Kidney (tissue), 14 donors: Measurements from ENCODE around the gene GJB2. TPM values are rescaled to one million over a fixed set of nuclear protein-coding genes. Genes with fewer than 3 reads are reported as not detected.
A peak's percentile ranks its signal among the peaks of the same experiment; 100 is the strongest.

Experiments
- DNase-seq, 5 donors: peaks; one replicate each; pipeline ENCODE4 v3.0.0-alpha.2; 2013 to 2020
- FAIRE-seq: peaks from 2 replicates; lab custom pipeline; 2012; peaks lifted over from hg19 to GRCh38; lab: Jason Lieb, UNC
- H3K27ac ChIP-seq, 2 donors: one replicate each; pipeline ENCODE4 v1.7.0; 2013; ENCODE audit warnings: low read depth in 2 of 2, low read length in 2 of 2, inconsistent platforms in 1 of 2
- H3K27me3 ChIP-seq: one replicate; pipeline ENCODE4 v1.7.1; 2013; ENCODE audit warnings: low read length, inconsistent platforms; ENCODE audit not compliant: control insufficient read depth, insufficient read depth
- H3K36me3 ChIP-seq, 3 donors: one replicate each; pipeline versions ENCODE4 v1.7.0 to v1.7.1; 2013; ENCODE audit warnings: low read length in 3 of 3, control low read depth in 1 of 3, inconsistent platforms in 1 of 3; ENCODE audit not compliant: insufficient read depth in 3 of 3, control insufficient read depth in 2 of 3
- H3K4me1 ChIP-seq, 3 donors: one replicate each; pipeline versions ENCODE4 v1.7.0 to v1.7.1; 2013; ENCODE audit warnings: low read length in 3 of 3, inconsistent platforms in 1 of 3, low read depth in 1 of 3; ENCODE audit not compliant: control insufficient read depth in 2 of 3, insufficient read depth in 2 of 3
- H3K4me3 ChIP-seq, 3 donors: one replicate each; pipeline versions ENCODE4 v1.7.0 to v1.8.1; 2013; ENCODE audit warnings: low read length in 3 of 3, control low read depth in 1 of 3, inconsistent platforms in 1 of 3
- H3K9ac ChIP-seq, 3 donors: one replicate each; pipeline versions ENCODE4 v1.7.0 to v1.7.1; 2013; ENCODE audit warnings: low read length in 3 of 3, control low read depth in 1 of 3, inconsistent platforms in 1 of 3
- H3K9me3 ChIP-seq, 3 donors: one replicate each; pipeline versions ENCODE4 v1.7.0 to v1.7.1; 2013; ENCODE audit warnings: low read length in 3 of 3, control low read depth in 1 of 3, inconsistent platforms in 1 of 3; ENCODE audit not compliant: control insufficient read depth in 2 of 3, insufficient read depth in 1 of 3
- intact Hi-C: fragments of 100-400 bp; cut with DNase I; formaldehyde crosslinking; loops from one replicate; pipeline ENCODE4 v1.11.1; 2022
- polyA plus RNA-seq: library from polyadenylated mRNA; stranded (reverse); fragments of 350-450 nt; fragmentation: Illumina TruSeq; extraction: RNeasy Lipid Tissue Mini Kit (QIAGEN cat#74804); gene quantifications from one replicate; pipeline ENCODE4 v1.2.3, GENCODE V29; 2014; ENCODE audit warnings: low read depth, low replicate concordance; ENCODE audit not compliant: insufficient read depth
- total RNA-seq: library from RNA; stranded (reverse); fragmentation: NEBNext Ultra II Directional; extraction: Animal tissue kit (Norgen Biotek cat#: 25700); gene quantifications from one replicate; pipeline ENCODE4 v1.2.1, GENCODE V29; 2021
- TF ChIP-seq, protein P1 (sequence below): IDR thresholded peaks from 3 replicates; pipeline ENCODE4 v1.5.1; 2012; ENCODE audit warnings: mild to moderate bottlenecking, moderate library complexity, borderline replicate concordance; ENCODE audit not compliant: insufficient read depth; ENCODE audit errors: extremely low read depth
- donor health status: control.
- donor health status: control.
- donor health status: control.
- donor health status: control.
- donor health status: control.
- donor health status: DM: yes; HTN: yes; CAD: no.
- donor health status: Normal renal cell carcinoma (clear cell type).

GJB2 gene
- total and polyA plus RNA-seq, 2 donors from 2014 or later, result 5.0 to 13.1 TPM

DNA sequence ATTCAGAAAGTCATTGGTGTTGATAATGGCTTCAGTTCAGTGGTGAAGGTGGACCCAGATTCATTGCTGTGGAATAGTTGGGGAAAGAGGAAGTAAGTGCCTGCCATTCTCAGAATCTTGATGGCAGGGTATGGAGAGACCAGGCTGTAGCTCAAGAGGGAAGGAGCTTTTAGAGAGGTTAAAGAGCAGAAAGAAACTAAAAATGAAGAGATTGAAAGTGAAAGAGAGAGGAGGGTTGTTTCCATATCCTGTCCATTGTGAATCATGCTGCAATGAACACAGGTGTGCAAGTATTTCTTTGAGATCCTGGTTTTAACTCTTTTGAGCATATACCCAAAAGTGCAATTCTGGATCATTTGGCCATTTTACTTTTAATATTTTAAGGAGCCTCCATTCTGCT is 26.8 kb upstream of the GJB2 start:
- Histone ChIP-seq H3K9ac (no peak overlapping the region), H3K9me3 (no peaks in the 10 kb centered on the region), H3K36me3 (no peaks in the 10 kb centered on the region), H3K27ac (no peak overlapping the region), H3K4me1 (no peaks in the 10 kb centered on the region), H3K27me3 (no peaks in the 10 kb centered on the region), H3K4me3 (no peak overlapping the region)
- no peak for FAIRE-seq
- TF ChIP-seq, protein P1, sequence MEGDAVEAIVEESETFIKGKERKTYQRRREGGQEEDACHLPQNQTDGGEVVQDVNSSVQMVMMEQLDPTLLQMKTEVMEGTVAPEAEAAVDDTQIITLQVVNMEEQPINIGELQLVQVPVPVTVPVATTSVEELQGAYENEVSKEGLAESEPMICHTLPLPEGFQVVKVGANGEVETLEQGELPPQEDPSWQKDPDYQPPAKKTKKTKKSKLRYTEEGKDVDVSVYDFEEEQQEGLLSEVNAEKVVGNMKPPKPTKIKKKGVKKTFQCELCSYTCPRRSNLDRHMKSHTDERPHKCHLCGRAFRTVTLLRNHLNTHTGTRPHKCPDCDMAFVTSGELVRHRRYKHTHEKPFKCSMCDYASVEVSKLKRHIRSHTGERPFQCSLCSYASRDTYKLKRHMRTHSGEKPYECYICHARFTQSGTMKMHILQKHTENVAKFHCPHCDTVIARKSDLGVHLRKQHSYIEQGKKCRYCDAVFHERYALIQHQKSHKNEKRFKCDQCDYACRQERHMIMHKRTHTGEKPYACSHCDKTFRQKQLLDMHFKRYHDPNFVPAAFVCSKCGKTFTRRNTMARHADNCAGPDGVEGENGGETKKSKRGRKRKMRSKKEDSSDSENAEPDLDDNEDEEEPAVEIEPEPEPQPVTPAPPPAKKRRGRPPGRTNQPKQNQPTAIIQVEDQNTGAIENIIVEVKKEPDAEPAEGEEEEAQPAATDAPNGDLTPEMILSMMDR, result no peak
- intact Hi-C loops, result no loop called here
- no peak for DNase-seq

DNA sequence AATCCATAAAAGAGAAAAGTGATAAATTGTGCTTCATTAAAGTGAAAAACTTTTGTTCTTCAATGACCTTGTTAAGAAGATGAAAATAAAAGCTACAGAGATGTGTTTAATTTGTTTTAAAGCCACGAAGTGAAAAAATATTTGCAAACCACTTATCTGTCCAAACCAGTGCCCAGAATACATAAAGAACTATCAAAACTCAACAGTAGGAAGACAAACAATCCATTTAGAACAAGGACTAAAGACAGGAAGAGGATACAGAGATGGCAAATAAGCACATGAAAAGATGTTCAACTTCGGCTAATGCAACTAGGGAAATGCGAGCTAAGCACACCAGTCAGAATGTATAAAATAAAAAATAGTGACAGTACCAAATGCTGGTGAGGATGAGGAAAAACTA is 24.4 kb upstream of the GJB2 start:
- FAIRE-seq, result no peak
- peaks cover 0 to 2% (median 0%) of the 10 kb centered on the region in 3 donors for H3K9me3 ChIP-seq
- H3K4me3 ChIP-seq, result no peak overlapping the region

GRCh38 chr13:20209948-20210347 is 17.2 kb upstream of the GJB2 start:
- TF ChIP-seq, protein P1, result no peak
- Histone ChIP-seq H3K9me3 (peaks cover 0 to 2% (median 0%) of the 10 kb centered on the region in 3 donors), H3K36me3 (no peaks in the 10 kb centered on the region), H3K4me3 (no peak overlapping the region), H3K9ac (no peak overlapping the region), H3K4me1 (no peaks in the 10 kb centered on the region), H3K27ac (no peak overlapping the region), H3K27me3 (no peaks in the 10 kb centered on the region)
- FAIRE-seq (no peak), DNase-seq (peak in 1 of 5 donors; percentile 33)
- intact Hi-C loops, result no loop called here

More for the DNA sequence above, 24.4 kb upstream of the GJB2 start:
- Histone ChIP-seq H3K36me3 (no peaks in the 10 kb centered on the region), H3K9ac (no peak overlapping the region), H3K4me1 (no peaks in the 10 kb centered on the region), H3K27ac (no peak overlapping the region), H3K27me3 (no peaks in the 10 kb centered on the region)
- intact Hi-C loops, result no loop called here
- DNase-seq, result no peak
- TF ChIP-seq, protein P1, result no peak

DNA sequence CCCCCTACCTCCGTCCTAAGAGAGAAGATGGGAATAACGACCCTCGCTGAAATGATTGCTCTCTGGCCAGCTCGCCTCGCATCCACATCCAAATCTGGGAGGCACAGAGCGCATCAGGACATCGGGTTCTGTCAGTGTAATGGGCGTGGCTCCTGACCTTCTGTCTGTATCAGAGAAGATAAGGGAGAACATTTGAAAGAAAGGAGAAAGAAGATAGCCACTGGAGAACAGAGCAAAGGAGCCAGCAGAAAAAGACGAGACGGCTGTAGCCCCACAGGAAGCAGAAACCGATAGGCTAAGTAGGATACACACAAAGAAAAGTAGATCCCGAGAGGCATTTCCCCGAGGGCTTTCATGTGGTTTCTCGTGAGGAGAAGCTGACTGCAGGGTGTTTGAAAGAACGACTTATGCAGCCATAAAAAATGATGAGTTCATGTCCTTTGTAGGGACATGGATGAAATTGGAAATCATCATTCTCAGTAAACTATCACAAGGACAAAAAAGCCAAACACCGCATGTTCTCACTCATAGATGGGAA is 14.0 kb upstream of the GJB2 start:
- Histone ChIP-seq H3K27ac (no peak overlapping the region), H3K27me3 (no peaks in the 10 kb centered on the region), H3K4me1 (no peaks in the 10 kb centered on the region), H3K36me3 (no peaks in the 10 kb centered on the region), H3K4me3 (no peak overlapping the region), H3K9ac (no peak overlapping the region), H3K9me3 (peaks cover 0 to 2% (median 0%) of the 10 kb centered on the region in 3 donors)
- intact Hi-C loops, result no loop called here
- DNase-seq (no peak), FAIRE-seq (no peak)
- TF ChIP-seq, protein P1, result no peak
